Endodermal cell (in vitro differentiated cells): ENCODE measurements around the gene RILPL1. TPM values are rescaled to one million over a fixed set of nuclear protein-coding genes. Genes with fewer than 3 reads are reported as not detected.

Experiments used
- DNase-seq: peaks from one replicate; pipeline ENCODE4 v3.0.0-alpha.2; 2017
- H3K27ac ChIP-seq: 2 replicates; pipeline ENCODE4 v1.5.1; 2013; ENCODE audit warnings: mild to moderate bottlenecking, low read depth, low read length, moderate library complexity
- H3K27me3 ChIP-seq: 2 replicates; pipeline ENCODE4 v1.6.1; 2013; ENCODE audit warnings: mild to moderate bottlenecking, low read length, moderate library complexity; ENCODE audit not compliant: insufficient read depth, control insufficient read depth, poor library complexity, severe bottlenecking
- H3K36me3 ChIP-seq: 2 replicates; pipeline ENCODE4 v1.7.0; 2013; ENCODE audit warnings: mild to moderate bottlenecking, low read length, moderate library complexity; ENCODE audit not compliant: control insufficient read depth, insufficient read depth
- H3K4me1 ChIP-seq: one replicate; pipeline ENCODE4 v1.7.0; 2013; ENCODE audit warnings: low read length; ENCODE audit not compliant: control insufficient read depth, insufficient read depth
- H3K4me3 ChIP-seq: 2 replicates; pipeline ENCODE4 v1.5.1; 2013; ENCODE audit warnings: mild to moderate bottlenecking, low read length, moderate library complexity
- H3K9ac ChIP-seq: 2 replicates; pipeline ENCODE4 v1.6.1; 2013; ENCODE audit warnings: mild to moderate bottlenecking, low read length, moderate library complexity; ENCODE audit not compliant: poor library complexity, severe bottlenecking; ENCODE audit errors: extremely low read depth
- H3K9me3 ChIP-seq: 2 replicates; pipeline ENCODE4 v1.6.1; 2013; ENCODE audit warnings: mild to moderate bottlenecking, low read length, moderate library complexity; ENCODE audit not compliant: control insufficient read depth
- H3K27ac Mint-ChIP-seq: 2 replicates; pipeline ENCODE4 v1.8.0; 2020; ENCODE audit warnings: mixed read lengths
- H3K27me3 Mint-ChIP-seq: 2 replicates; pipeline ENCODE4 v1.8.0; 2021; ENCODE audit warnings: mild to moderate bottlenecking, mixed read lengths; ENCODE audit not compliant: insufficient read depth
- H3K36me3 Mint-ChIP-seq: 2 replicates; pipeline ENCODE4 v1.8.0; 2020; ENCODE audit warnings: low read depth, mixed read lengths
- H3K4me1 Mint-ChIP-seq: 2 replicates; pipeline ENCODE4 v1.8.0; 2020; ENCODE audit warnings: mixed read lengths
- H3K4me3 Mint-ChIP-seq: 2 replicates; pipeline ENCODE4 v1.8.0; 2020; ENCODE audit warnings: mild to moderate bottlenecking, moderate library complexity, mixed read lengths
- H3K9me3 Mint-ChIP-seq: 2 replicates; pipeline ENCODE4 v1.8.0; 2020; ENCODE audit warnings: mild to moderate bottlenecking, mixed read lengths
- WGBS, 2 experiments: methylation state at CpG; one replicate each; pipeline versions ENCODE4 v1.1.5 to v1.1.7; 2013; ENCODE audit warnings: missing lambda C conversion rate in 2 of 2, mixed read lengths in 1 of 2; ENCODE audit not compliant: insufficient coverage in 1 of 2, insufficient read length in 1 of 2; 5-methylcytosine and 5-hydroxymethylcytosine counted together
- total RNA-seq, 2 donors: library from RNA; stranded (reverse); fragmentation: NEBNext Ultra II Directional in 1 of 2; extraction: Animal tissue kit (Norgen Biotek cat#: 25700) in 1 of 2; gene quantifications; 2 replicates in 1 of 2; 3 replicates in 1 of 2; pipeline ENCODE4 v1.2.1, GENCODE V29; 2021
- TF ChIP-seq, protein P1 (sequence below): fragments of 200-600 bp; sonication (generic); conservative IDR thresholded peaks from 2 replicates; pipeline ENCODE4 v1.5.0; 2021; ENCODE audit warnings: antibody characterized with exemption, mild to moderate bottlenecking

Gene RILPL1
- total RNA-seq, 2 donors from 2014 or later: 19.0 to 25.2 TPM

DNA sequence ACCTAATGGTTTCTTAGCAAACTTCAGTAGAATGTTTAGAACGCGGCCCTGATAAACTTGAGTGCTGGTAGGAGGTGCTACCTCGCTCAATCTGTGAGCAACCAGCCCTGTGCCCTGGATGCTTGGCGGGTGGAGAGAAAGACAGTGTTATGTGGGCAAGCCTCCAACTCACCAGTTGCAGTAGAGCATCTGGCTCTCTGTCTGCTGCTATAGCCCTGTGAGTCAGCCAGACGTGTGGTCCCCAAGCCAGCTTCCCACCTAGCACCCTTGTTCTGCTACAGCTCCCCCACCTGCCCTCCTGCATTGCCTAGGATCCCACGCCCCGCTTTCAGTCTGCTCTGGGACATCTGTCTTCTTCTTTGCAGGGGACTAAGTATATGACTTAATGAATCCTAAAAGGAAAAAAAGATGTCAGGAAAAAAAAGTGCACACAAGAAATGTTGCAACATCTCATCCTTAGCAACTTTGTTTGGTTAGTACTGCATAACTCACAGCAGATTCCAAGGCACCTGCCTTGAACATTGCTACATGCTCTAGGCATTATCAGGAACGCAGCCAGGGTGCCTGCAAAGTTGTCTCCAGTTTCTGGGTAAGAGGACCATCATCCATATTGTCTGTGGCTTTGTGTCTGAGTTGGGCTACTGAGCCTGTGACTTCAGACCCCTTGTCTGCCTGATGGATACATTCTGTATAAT is 62.0 kb downstream of the RILPL1 start:
- no peak overlapping the region for H3K27ac Mint-ChIP-seq
- no peaks in the 10 kb centered on the region for H3K9me3 Mint-ChIP-seq
- H3K9me3 ChIP-seq: no peaks in the 10 kb centered on the region
- H3K27ac ChIP-seq: no peak overlapping the region
- no peak for DNase-seq
- TF ChIP-seq, protein P1, sequence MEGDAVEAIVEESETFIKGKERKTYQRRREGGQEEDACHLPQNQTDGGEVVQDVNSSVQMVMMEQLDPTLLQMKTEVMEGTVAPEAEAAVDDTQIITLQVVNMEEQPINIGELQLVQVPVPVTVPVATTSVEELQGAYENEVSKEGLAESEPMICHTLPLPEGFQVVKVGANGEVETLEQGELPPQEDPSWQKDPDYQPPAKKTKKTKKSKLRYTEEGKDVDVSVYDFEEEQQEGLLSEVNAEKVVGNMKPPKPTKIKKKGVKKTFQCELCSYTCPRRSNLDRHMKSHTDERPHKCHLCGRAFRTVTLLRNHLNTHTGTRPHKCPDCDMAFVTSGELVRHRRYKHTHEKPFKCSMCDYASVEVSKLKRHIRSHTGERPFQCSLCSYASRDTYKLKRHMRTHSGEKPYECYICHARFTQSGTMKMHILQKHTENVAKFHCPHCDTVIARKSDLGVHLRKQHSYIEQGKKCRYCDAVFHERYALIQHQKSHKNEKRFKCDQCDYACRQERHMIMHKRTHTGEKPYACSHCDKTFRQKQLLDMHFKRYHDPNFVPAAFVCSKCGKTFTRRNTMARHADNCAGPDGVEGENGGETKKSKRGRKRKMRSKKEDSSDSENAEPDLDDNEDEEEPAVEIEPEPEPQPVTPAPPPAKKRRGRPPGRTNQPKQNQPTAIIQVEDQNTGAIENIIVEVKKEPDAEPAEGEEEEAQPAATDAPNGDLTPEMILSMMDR: no peak
- no peaks in the 10 kb centered on the region for H3K27me3 ChIP-seq
- 93 to 100% methylated on average over 6 to 8 of the region's 8 CpGs for WGBS, 2 experiments
- no peak overlapping the region for H3K4me3 Mint-ChIP-seq
- no peak overlapping the region for H3K9ac ChIP-seq
- H3K36me3 Mint-ChIP-seq: peaks cover 32% of the 10 kb centered on the region
- H3K4me3 ChIP-seq: no peak overlapping the region
- peaks cover 14% of the 10 kb centered on the region for H3K4me1 Mint-ChIP-seq
- no peaks in the 10 kb centered on the region for H3K27me3 Mint-ChIP-seq
- H3K36me3 ChIP-seq: peaks cover 42% of the 10 kb centered on the region
- no peaks in the 10 kb centered on the region for H3K4me1 ChIP-seq

DNA sequence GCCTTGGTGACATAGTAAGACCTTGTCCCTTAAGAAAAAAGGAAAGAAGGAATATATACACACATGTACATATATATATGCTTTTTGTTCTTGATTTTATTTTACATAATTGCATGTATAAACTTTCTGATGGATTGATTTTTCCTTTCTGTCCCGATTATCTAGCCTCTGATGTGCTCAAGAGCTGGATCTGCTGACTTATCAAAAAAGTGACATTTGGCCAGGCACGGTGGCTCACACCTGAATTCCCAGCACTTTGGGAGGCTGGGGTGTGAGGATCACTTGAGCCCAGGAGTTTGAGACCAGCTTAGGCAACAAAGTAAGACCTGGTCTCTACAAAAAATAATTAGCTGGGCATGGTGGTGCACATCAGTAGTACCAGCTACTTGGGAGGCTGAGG is 63.5 kb downstream of the RILPL1 start:
- peaks cover 7% of the 10 kb centered on the region for H3K4me1 Mint-ChIP-seq
- H3K27me3 ChIP-seq: no peaks in the 10 kb centered on the region
- no peak overlapping the region for H3K4me3 ChIP-seq
- H3K27me3 Mint-ChIP-seq: no peaks in the 10 kb centered on the region
- no peaks in the 10 kb centered on the region for H3K9me3 ChIP-seq
- H3K9me3 Mint-ChIP-seq: no peaks in the 10 kb centered on the region
- no peaks in the 10 kb centered on the region for H3K4me1 ChIP-seq
- no peak overlapping the region for H3K9ac ChIP-seq
- no peak for DNase-seq
- H3K4me3 Mint-ChIP-seq: no peak overlapping the region
- peaks cover 39% of the 10 kb centered on the region for H3K36me3 ChIP-seq
- H3K36me3 Mint-ChIP-seq: peaks cover 39% of the 10 kb centered on the region
- WGBS, 2 experiments: 89 to 93% methylated on average over 1 to 2 of the region's 2 CpGs
- TF ChIP-seq, protein P1: no peak
- no peak overlapping the region for H3K27ac Mint-ChIP-seq
- H3K27ac ChIP-seq: no peak overlapping the region

GRCh38 chr12:123468786-123469185 is 64.7 kb downstream of the RILPL1 start:
- TF ChIP-seq, protein P1: peak; percentile 12
- peaks cover 42% of the 10 kb centered on the region for H3K36me3 Mint-ChIP-seq

More at GRCh38 chr12:123468786-123469185, 64.7 kb downstream of the RILPL1 start:
- H3K4me1 ChIP-seq: no peaks in the 10 kb centered on the region
- no peak overlapping the region for H3K27ac ChIP-seq
- H3K9ac ChIP-seq: no peak overlapping the region
- no peaks in the 10 kb centered on the region for H3K9me3 ChIP-seq
- Mint-ChIP-seq H3K9me3 (no peaks in the 10 kb centered on the region), H3K4me1 (no peaks in the 10 kb centered on the region), H3K27ac (no peak overlapping the region), H3K27me3 (no peaks in the 10 kb centered on the region), H3K4me3 (no peak overlapping the region)
- DNase-seq: no peak
- no peaks in the 10 kb centered on the region for H3K27me3 ChIP-seq
- H3K4me3 ChIP-seq: no peak overlapping the region
- H3K36me3 ChIP-seq: peaks cover 42% of the 10 kb centered on the region
- WGBS, 2 experiments: 60 to 75% methylated on average over 1 of the region's 1 CpG
